Medulla oblongata (tissue), 1 donor: ENCODE measurements around the gene KIRREL3.

Source experiments
- DNase-seq: peaks from one replicate; pipeline ENCODE4 v3.0.0-alpha.2; 2015; ENCODE audit errors: extremely low spot score

KIRREL3 gene

GRCh38 chr11:126832387-126832786, 168.2 kb downstream of the KIRREL3 start:
- DNase-seq: no peak

GRCh38 chr11:126830216-126830806, 170.3 kb downstream of the KIRREL3 start:
- DNase-seq: no peak

- no peak for DNase-seq
Measured at GRCh38 chr11:126829716-126830115, 170.9 kb downstream of the KIRREL3 start.

- no peak for DNase-seq
Measured at GRCh38 chr11:126824035-126824607, 176.4 kb downstream of the KIRREL3 start.

GRCh38 chr11:126823274-126823673, 177.3 kb downstream of the KIRREL3 start:
- DNase-seq: no peak

- no peak for DNase-seq
Measured at GRCh38 chr11:126821827-126822226, 178.7 kb downstream of the KIRREL3 start.

GRCh38 chr11:126819194-126819593, 181.4 kb downstream of the KIRREL3 start:
- DNase-seq: no peak

- no peak for DNase-seq
Measured at GRCh38 chr11:126817523-126818450, 182.8 kb downstream of the KIRREL3 start.

GRCh38 chr11:126817096-126817495, 183.5 kb downstream of the KIRREL3 start:
- no peak for DNase-seq

- DNase-seq: no peak
Measured at GRCh38 chr11:126816645-126817044, 183.9 kb downstream of the KIRREL3 start.

GRCh38 chr11:126815111-126815510, 185.5 kb downstream of the KIRREL3 start:
- DNase-seq: no peak

GRCh38 chr11:126810776-126811175, 189.8 kb downstream of the KIRREL3 start:
- no peak for DNase-seq

GRCh38 chr11:126809514-126810289, 190.9 kb downstream of the KIRREL3 start:
- no peak for DNase-seq

GRCh38 chr11:126808836-126809235, 191.7 kb downstream of the KIRREL3 start:
- DNase-seq: peak; percentile 77

GRCh38 chr11:126808296-126808695, 192.3 kb downstream of the KIRREL3 start:
- no peak for DNase-seq

- DNase-seq: no peak
Measured at GRCh38 chr11:126805870-126806269, 194.7 kb downstream of the KIRREL3 start.

GRCh38 chr11:126804363-126804762, 196.2 kb downstream of the KIRREL3 start:
- no peak for DNase-seq

- no peak for DNase-seq
Measured at GRCh38 chr11:126800009-126800408, 200.6 kb downstream of the KIRREL3 start.

GRCh38 chr11:126797457-126798169, 203.0 kb downstream of the KIRREL3 start:
- no peak for DNase-seq

- DNase-seq: no peak
Measured at GRCh38 chr11:126793596-126793995, 207.0 kb downstream of the KIRREL3 start.

GRCh38 chr11:126791991-126792390, 208.6 kb downstream of the KIRREL3 start:
- DNase-seq: no peak
